HG03575 (cell line): ENCODE data around the gene MEAK7.

Experiments used
- ATAC-seq: cut with Tn5 transposase; IDR thresholded peaks from one replicate; pipeline ENCODE4 v1.9.1; 2021; ENCODE audit not compliant: unreplicated experiment, insufficient number of reproducible peaks, low FRiP score; ENCODE audit errors: extremely low read depth

The MEAK7 gene

GRCh38 chr16:84514874-84515835 lies 10.7 kb upstream of the MEAK7 start:
- no peak for ATAC-seq

DNA sequence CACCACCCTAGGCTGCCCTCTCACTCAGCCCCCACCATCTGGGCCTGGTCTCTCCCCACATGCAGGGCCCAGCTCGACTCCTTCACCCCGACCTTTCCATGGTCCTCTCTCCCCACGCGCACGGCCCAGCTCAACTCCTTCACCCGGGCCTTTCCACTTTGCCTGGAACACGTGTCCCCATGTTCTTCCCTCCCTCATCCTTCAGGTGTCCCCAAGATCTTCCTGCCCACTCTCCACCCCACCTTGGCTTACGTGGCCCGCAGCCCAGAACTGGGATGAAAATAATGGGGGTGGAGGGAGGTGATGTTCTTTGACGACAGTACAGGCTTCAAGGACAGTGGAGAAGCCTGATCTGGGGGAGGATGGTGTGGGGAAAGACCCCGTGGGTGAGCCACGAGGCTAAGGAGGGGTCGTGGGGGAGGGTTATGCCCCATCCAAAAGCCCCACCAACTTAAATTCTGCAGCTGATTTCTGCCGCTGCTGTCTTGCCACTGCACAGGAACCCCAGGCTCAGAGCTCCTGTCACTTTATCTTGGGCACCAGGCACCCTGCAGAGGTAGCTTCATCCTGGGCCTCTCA lies 9.9 kb upstream of the MEAK7 start:
- no peak for ATAC-seq

DNA sequence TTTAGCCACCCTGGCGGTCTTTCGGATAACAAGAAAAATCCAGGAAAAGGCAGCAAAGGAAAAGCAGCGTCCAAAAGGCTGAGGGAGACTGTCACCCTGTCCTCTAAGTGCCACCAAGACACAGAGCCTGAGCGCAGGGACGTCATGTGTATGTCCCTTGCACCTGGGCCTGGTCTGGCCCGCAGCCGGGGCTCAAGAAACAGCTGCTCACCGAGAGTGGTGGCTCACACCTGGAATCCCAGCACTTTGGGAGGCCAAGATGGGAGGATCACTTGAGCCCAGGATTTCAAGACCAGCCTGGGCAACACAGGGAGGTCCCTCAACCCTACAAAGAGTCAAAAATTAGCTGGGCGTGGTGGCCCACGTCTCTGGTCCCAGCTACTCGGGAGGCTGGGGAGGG lies 9.2 kb upstream of the MEAK7 start:
- no peak for ATAC-seq

- no peak for ATAC-seq
Measured at GRCh38 chr16:84513123-84513522, 8.7 kb upstream of the MEAK7 start.

DNA sequence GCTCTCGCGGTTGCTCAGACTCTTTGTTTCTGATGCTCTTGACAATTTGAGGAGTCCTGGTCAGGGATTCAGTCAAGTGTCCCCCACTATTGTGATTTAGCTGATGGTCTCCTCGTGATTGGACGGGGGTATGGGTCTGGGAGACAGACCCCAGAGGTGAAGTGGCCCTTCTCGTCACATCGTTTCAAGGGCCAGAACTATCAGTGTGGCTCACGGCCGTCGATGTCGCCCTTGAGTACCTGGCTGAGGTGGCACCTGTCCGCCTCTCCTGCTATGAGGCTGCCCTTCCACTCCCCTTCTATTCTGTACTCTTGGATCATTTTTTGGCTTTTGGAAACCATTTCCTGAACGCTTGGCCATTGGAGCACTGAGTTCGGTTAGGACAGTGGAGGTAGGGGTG lies 7.4 kb upstream of the MEAK7 start:
- no peak for ATAC-seq

DNA sequence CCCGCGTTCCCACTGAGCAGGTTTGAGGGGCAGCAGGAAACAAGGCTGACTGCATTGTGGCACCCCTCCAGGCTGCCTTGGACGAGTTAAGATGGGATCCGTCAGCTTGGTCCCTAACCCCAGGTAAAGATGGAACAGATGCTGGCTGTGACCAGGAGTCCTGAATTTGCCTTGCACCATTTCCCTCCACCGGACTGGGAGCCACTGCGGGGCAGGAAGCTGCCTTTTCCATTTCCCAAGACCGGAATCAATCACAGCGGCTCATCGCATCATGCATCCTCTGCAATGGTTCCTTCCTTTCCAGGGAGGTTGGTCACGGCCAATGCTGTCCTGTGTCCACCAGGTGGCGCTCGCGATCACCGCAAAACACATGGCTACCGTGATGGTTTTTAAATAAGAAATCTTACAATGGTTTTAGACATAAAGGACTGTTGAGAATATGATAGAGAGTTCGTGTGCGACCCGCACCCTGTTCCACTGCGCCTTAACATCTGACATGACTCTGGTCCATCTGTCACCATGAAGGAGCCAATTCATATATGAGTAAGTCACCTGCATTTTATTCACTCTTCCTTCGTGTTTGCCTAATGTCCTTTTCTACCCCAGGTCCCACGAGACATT lies 6.8 kb upstream of the MEAK7 start:
- ATAC-seq, result no peak

GRCh38 chr16:84509032-84509950 lies 4.8 kb upstream of the MEAK7 start:
- ATAC-seq, result no peak

- ATAC-seq, result no peak
Measured at GRCh38 chr16:84508502-84508901, 4.0 kb upstream of the MEAK7 start.

DNA sequence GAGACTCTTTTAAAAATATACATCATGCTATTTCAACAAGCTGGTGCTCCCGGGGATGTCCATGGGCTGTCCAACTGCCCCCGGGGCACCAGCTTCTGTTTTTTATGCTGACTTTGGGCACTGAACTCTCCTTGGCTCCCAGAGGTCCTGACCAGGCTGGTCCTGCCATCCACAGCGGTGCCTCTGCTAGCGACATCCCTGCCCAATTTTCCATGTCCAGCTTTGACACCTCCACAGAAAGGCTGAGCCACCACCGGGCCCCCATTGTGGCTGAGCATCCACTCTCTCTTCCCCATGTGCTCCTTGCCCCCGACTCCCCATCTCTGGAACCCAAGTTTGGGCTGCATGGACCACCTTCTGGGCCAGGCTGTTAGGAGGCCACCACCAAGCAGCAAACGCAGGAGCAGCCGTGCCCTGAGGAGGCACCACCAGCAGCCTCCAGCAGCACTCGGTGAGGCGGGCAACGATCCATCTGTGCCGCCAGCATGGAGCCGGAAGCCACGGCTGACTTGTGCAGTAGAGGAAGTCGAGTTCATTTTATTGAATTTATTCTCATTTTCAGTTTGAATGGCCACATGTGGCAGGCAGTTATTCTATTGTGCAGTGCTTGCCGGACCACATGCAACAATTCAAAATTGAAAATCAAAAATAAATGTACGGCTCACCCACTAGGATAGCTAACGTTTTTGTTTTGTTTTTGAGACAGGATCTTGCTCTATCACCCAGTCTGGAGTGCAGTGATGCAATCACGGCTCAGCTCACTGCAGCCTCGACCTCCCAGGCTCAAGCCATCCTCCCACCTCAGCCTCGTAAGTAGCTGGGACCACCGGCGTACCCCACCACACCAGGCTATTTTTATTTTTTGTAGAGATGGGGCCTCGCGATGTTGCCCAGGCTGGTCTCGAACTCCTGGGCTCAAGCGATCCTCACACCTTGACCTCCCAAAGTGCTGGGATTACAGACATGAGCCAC lies 2.8 kb upstream of the MEAK7 start:
- ATAC-seq, result no peak

GRCh38 chr16:84505249-84506187 lies 1.1 kb upstream of the MEAK7 start:
- ATAC-seq, result no peak

DNA sequence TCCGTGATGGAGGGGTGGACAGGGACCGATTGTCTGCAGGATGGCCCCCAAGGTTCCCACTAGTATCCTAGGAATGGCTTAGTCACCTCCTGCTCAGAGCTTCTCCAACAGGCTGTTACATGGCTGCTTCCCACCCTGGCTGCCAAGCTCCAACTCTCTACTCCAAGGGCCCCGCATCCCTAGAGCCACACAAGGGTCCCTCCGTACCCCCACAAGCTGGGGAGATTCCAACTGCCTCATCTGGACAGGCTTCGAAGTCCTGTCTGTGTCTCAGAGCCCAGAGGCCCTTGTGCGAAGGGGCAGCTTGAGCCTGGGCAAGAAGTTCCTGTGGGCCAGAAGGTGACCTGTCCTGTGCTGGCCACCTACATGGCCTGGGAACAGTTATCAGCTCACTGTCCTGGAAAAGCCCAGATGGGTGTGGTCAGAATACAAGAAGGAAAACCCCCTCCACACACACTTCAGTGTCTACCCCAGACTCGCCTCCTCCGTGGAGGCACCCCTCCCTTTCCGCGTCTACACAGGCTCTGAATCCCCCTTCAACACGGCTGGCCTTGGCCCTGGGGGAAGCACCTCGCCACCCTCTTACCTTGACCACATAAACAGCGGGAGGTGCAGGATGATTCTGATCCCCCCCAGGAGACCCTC lies 586 bp downstream of the MEAK7 start:
- ATAC-seq, result no peak

- ATAC-seq, result no peak
Measured at GRCh38 chr16:84502581-84502980, 1.9 kb downstream of the MEAK7 start.

DNA sequence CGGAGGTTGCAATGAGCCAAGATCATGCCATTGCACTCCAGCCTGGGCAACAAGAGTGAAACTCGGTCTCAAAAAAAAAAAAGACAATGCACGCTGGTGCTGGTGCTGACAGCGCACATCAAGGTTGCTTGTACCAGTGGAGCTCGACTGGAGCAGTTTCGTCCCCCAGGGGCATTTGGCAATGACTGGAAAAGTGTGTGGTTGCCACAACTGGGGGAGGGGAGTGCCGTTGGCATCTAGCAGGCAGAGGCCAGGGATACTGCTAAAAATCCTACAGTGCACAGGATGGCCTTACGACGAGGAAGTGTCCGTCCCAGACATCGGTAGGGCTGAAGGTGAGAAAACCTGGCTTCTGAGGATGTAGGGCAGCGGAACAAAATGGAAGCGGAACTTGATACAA lies 2.4 kb downstream of the MEAK7 start:
- ATAC-seq, result no peak

DNA sequence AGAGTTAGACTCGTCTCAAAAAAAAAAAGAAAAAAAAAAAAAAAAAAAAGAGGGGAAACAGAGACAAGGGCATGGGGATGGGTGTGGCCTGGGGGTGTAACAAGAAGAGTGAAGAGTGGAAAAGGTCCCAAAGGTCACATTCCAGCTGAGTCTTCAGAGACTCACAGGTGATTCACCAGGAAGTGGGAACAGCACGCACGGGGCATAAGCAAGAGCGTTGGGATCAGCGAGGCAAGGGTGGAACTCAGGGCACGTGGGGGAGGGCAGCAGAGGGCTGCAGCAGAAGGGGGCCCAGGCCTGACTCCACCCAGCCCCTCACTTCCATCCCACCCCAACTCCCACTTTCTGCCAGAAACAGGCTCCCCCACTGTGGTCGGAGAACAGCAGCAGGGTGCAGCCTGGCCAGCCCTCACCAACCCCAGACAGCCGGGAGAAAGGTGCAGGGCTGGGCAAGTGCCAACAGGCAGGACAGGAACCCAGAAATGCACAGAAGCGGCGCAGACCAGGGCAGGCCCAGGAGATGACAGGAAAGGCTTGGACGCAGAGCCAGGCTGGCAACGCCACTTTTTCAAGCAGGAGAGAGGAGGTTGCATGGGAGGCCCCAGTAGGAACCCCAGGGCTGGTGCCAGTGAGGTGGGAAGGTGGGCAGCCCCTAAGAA lies 3.3 kb downstream of the MEAK7 start:
- no peak for ATAC-seq

- no peak for ATAC-seq
Measured at GRCh38 chr16:84500531-84500930, 3.9 kb downstream of the MEAK7 start.

DNA sequence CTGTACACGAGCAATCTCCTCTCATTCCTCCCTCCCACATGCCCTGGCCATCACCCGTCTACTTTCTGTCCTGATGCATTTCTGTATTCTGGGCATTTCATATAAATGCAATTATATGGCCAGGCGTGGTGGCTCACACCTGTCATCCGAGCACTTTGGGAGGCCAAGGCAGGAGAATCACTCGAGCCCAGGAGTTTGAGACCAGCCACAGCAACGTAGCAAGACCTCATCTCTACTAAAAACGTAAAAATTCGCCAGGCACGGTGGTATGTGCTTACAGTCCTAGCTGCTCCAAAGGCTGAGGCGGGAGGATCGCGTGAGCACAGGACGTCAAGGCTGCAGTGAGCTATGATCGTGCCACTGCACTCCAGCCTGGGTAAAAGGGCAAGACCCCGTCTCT lies 4.8 kb downstream of the MEAK7 start:
- no peak for ATAC-seq
